Loucy (cell line): ENCODE measurements around the gene ABHD17A.

ENCODE experiments used
- H2AFZ ChIP-seq: fragments of 200-600 bp; sonication (generic); 2 replicates; pipeline ENCODE4 v1.6.0; 2016; ENCODE audit warnings: antibody characterized with exemption, mild to moderate bottlenecking, low read length, moderate library complexity
- H3F3A ChIP-seq: fragments of 200-600 bp; 2 replicates; pipeline ENCODE4 v1.6.0; 2016; ENCODE audit warnings: antibody characterized with exemption, low read depth, mild to moderate bottlenecking
- H3K27me3 ChIP-seq: fragments of 200-600 bp; sonication (generic); 2 replicates; pipeline ENCODE4 v1.6.1; 2014; ENCODE audit warnings: low read length, mild to moderate bottlenecking; ENCODE audit not compliant: insufficient read depth, poor library complexity, severe bottlenecking
- H3K36me3 ChIP-seq: fragments of 200-600 bp; sonication (generic); 2 replicates; pipeline ENCODE4 v1.6.1; 2016; ENCODE audit warnings: low read length; ENCODE audit not compliant: insufficient read depth
- H3K4me1 ChIP-seq: fragments of 200-600 bp; sonication (generic); 2 replicates; pipeline ENCODE4 v1.5.1; 2014; ENCODE audit warnings: low read length, mild to moderate bottlenecking; ENCODE audit not compliant: insufficient read depth, poor library complexity, severe bottlenecking
- H3K4me2 ChIP-seq: fragments of 200-600 bp; sonication (generic); 2 replicates; pipeline ENCODE4 v1.6.0; 2014; ENCODE audit warnings: antibody characterized with exemption, low read length, low read depth, mild to moderate bottlenecking; ENCODE audit not compliant: poor library complexity, severe bottlenecking
- H3K4me3 ChIP-seq: fragments of 200-600 bp; sonication (generic); 2 replicates; pipeline ENCODE4 v1.5.1; 2014; ENCODE audit warnings: low read length, mild to moderate bottlenecking, mixed read lengths; ENCODE audit not compliant: poor library complexity, severe bottlenecking
- H3K79me2 ChIP-seq: fragments of 200-600 bp; sonication (generic); 2 replicates; pipeline ENCODE4 v1.6.1; 2014; ENCODE audit warnings: low read length; ENCODE audit not compliant: insufficient read depth
- H3K9ac ChIP-seq: fragments of 200-600 bp; sonication (generic); 2 replicates; pipeline ENCODE4 v1.6.0; 2014; ENCODE audit warnings: mild to moderate bottlenecking, low read depth, low read length, moderate library complexity; ENCODE audit not compliant: poor library complexity, severe bottlenecking
- H3K9me2 ChIP-seq: fragments of 200-600 bp; sonication (generic); replicated peaks from 2 replicates; pipeline ENCODE4 v1.6.1; 2016; ENCODE audit warnings: low read depth, low read length, mixed read lengths
- H3K9me3 ChIP-seq: fragments of 200-600 bp; sonication (generic); 2 replicates; pipeline ENCODE4 v1.6.1; 2014; ENCODE audit warnings: mild to moderate bottlenecking, antibody characterized with exemption, low read length, low read depth; ENCODE audit not compliant: insufficient read depth
- H4K20me1 ChIP-seq: fragments of 200-600 bp; sonication (generic); 2 replicates; pipeline ENCODE4 v1.6.0; 2014; ENCODE audit warnings: antibody characterized with exemption, low read length, mild to moderate bottlenecking; ENCODE audit not compliant: insufficient read depth, poor library complexity, severe bottlenecking
- EZH2phosphoT487 ChIP-seq: fragments of 200-600 bp; IDR thresholded peaks from 2 replicates; pipeline ENCODE4 v1.6.1; 2018; ENCODE audit warnings: antibody characterized with exemption, mild to moderate bottlenecking, moderate library complexity, borderline replicate concordance
- TF ChIP-seq, protein P1 (sequence below): fragments of 200-600 bp; sonication (generic); conservative IDR thresholded peaks from 2 replicates; pipeline ENCODE4 v1.5.1; 2014; ENCODE audit warnings: mild to moderate bottlenecking, antibody characterized with exemption, low read length

ABHD17A gene

DNA sequence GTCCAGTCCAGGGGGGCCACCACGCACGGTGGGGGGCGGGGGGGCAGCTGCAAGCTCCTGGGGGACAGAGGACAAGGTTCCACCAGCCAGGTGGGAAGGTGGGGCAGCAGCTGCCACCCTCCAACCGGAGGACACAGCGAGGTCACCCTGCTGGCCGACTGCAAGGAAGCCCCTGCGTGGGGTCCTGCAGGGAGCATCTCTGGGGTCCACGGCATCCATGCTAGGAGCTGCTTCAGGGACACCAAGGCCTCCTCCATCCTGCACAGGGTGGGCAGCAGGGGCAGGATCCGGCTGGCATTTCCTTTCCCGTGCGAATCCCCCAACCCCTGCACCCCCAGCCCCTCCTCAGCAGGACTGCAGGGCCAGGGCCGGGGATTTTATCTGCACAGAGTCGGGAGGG, 13.7 kb downstream of the ABHD17A start:
- H3K27me3 ChIP-seq: no peaks in the 10 kb centered on the region
- no peaks in the 10 kb centered on the region for H3K9me3 ChIP-seq
- H3K79me2 ChIP-seq: peaks cover 56% of the 10 kb centered on the region
- TF ChIP-seq, protein P1, sequence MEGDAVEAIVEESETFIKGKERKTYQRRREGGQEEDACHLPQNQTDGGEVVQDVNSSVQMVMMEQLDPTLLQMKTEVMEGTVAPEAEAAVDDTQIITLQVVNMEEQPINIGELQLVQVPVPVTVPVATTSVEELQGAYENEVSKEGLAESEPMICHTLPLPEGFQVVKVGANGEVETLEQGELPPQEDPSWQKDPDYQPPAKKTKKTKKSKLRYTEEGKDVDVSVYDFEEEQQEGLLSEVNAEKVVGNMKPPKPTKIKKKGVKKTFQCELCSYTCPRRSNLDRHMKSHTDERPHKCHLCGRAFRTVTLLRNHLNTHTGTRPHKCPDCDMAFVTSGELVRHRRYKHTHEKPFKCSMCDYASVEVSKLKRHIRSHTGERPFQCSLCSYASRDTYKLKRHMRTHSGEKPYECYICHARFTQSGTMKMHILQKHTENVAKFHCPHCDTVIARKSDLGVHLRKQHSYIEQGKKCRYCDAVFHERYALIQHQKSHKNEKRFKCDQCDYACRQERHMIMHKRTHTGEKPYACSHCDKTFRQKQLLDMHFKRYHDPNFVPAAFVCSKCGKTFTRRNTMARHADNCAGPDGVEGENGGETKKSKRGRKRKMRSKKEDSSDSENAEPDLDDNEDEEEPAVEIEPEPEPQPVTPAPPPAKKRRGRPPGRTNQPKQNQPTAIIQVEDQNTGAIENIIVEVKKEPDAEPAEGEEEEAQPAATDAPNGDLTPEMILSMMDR: no peak
- TF ChIP-seq EZH2phosphoT487: no peak
- no peak overlapping the region for H3K4me2 ChIP-seq
- H3K4me3 ChIP-seq: no peak overlapping the region
- peaks cover 23% of the 10 kb centered on the region for H3K4me1 ChIP-seq
- H4K20me1 ChIP-seq: peaks cover 31% of the 10 kb centered on the region
- H3K9ac ChIP-seq: no peak overlapping the region
- H3K36me3 ChIP-seq: no peaks in the 10 kb centered on the region
- H3K9me2 ChIP-seq: no peaks in the 10 kb centered on the region
- no peaks in the 10 kb centered on the region for H3F3A ChIP-seq
- no peak overlapping the region for H2AFZ ChIP-seq

DNA sequence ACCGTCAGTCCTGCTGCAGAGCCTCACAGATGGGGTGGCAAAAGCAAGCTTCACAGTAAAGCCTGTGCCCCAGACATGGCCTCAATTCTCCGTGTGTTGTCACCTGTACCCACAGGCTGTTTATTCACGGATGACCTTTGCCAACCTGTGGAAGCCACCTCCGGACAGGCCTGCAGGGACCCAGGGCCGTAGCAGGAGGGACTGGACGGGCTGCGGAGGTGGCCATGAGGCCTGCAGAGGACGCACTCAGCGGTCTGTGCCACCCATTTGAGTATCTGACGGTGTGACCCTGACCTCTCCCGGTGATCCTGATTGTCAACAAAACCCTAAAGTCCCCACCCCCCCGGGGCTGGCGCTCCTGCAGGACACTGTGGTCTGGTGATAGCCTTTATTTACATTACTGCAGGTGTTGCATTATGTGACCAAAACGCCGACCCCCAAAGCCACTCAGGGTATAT, 14.1 kb downstream of the ABHD17A start:
- Histone ChIP-seq H3K27me3 (no peaks in the 10 kb centered on the region), H3K4me1 (peaks cover 18% of the 10 kb centered on the region), H3K4me3 (no peak overlapping the region), H4K20me1 (peaks cover 31% of the 10 kb centered on the region), H3K9me3 (no peaks in the 10 kb centered on the region), H3K9me2 (no peaks in the 10 kb centered on the region), H3F3A (no peaks in the 10 kb centered on the region), H3K36me3 (no peaks in the 10 kb centered on the region), H3K4me2 (no peak overlapping the region), H3K79me2 (peaks cover 56% of the 10 kb centered on the region), H2AFZ (no peak overlapping the region), H3K9ac (no peak overlapping the region)
- TF ChIP-seq EZH2phosphoT487: no peak
- TF ChIP-seq, protein P1: no peak

DNA sequence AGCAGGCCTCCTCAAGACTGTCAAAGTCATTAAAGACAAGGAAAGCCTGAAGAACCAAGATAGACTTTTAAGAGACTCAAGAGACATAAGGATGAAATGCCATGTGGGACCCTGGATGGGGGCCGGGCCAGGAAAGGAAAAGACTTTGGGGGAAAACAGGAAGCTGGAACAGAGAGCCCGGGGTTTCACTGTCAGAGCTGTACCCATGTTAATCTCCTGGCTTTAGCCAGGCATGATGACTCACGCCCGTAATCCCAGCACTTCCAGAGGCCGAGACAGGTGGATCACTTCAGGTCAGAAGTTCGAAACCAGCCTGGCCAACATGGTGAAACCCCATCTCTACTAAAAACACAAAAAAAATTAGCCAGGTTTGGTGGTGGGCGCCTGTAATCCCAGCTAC, 16.3 kb downstream of the ABHD17A start:
- no peak overlapping the region for H3K9ac ChIP-seq
- no peak for TF ChIP-seq EZH2phosphoT487
- TF ChIP-seq, protein P1: no peak
- H3K9me3 ChIP-seq: no peaks in the 10 kb centered on the region
- no peaks in the 10 kb centered on the region for H3K27me3 ChIP-seq
- H3K9me2 ChIP-seq: no peaks in the 10 kb centered on the region
- H3K4me3 ChIP-seq: no peak overlapping the region
- H4K20me1 ChIP-seq: peaks cover 14% of the 10 kb centered on the region
- no peaks in the 10 kb centered on the region for H3K36me3 ChIP-seq
- H2AFZ ChIP-seq: no peak overlapping the region
- H3K79me2 ChIP-seq: peaks cover 47% of the 10 kb centered on the region
- H3K4me2 ChIP-seq: no peak overlapping the region
- peaks cover 8% of the 10 kb centered on the region for H3K4me1 ChIP-seq
- H3F3A ChIP-seq: no peaks in the 10 kb centered on the region
